Hepatocyte (in vitro differentiated cells): Measurements from ENCODE around the gene PCNP. TPM values are rescaled to one million over a fixed set of nuclear protein-coding genes. Genes with fewer than 3 reads are reported as not detected.
"Not testable (repeated sequence)": the region's sequence is repeated elsewhere in the genome, so short reads cannot be mapped to it uniquely, and the experiment has no call there.

Source experiments
- DNase-seq: peaks from one replicate; pipeline ENCODE4 v3.0.0-alpha.2; 2016; ENCODE audit warnings: low spot score
- H2AFZ ChIP-seq: fragments of 200-600 bp; sonication (generic); 2 replicates; pipeline ENCODE4 v1.6.0; 2016; ENCODE audit warnings: antibody characterized with exemption, mild to moderate bottlenecking
- H3K27ac ChIP-seq: fragments of 200-600 bp; sonication (generic); 2 replicates; pipeline ENCODE4 v1.5.1; 2016; ENCODE audit warnings: mild to moderate bottlenecking
- H3K27me3 ChIP-seq: fragments of 200-600 bp; sonication (generic); 2 replicates; pipeline ENCODE4 v1.6.1; 2016
- H3K36me3 ChIP-seq: fragments of 200-600 bp; sonication (generic); replicated peaks from 2 replicates; pipeline ENCODE4 v1.5.1; 2016; ENCODE audit warnings: low read depth; ENCODE audit not compliant: insufficient read depth
- H3K4me1 ChIP-seq: fragments of 200-600 bp; sonication (generic); 2 replicates; pipeline ENCODE4 v1.5.1; 2016; ENCODE audit warnings: mild to moderate bottlenecking, moderate library complexity; ENCODE audit not compliant: insufficient read depth
- H3K4me2 ChIP-seq: fragments of 200-600 bp; sonication (generic); 2 replicates; pipeline ENCODE4 v1.6.0; 2016
- H3K4me3 ChIP-seq: fragments of 200-600 bp; sonication (generic); 2 replicates; pipeline ENCODE4 v1.5.1; 2016; ENCODE audit warnings: mild to moderate bottlenecking
- H3K79me2 ChIP-seq: fragments of 200-600 bp; sonication (generic); 2 replicates; pipeline ENCODE4 v1.6.0; 2017; ENCODE audit warnings: mild to moderate bottlenecking
- H3K9me2 ChIP-seq: fragments of 200-600 bp; sonication (generic); replicated peaks from 2 replicates; pipeline ENCODE4 v1.6.0; 2017; ENCODE audit warnings: mild to moderate bottlenecking; ENCODE audit not compliant: insufficient read depth
- H3K9me3 ChIP-seq: fragments of 200-600 bp; sonication (generic); 2 replicates; pipeline ENCODE4 v1.5.1; 2016; ENCODE audit warnings: low read depth, mild to moderate bottlenecking
- H4K20me1 ChIP-seq: fragments of 200-600 bp; sonication (generic); 2 replicates; pipeline ENCODE4 v1.6.0; 2016; ENCODE audit warnings: mild to moderate bottlenecking; ENCODE audit not compliant: insufficient read depth, poor library complexity, severe bottlenecking
- CTCF ChIP-seq: fragments of 200-600 bp; sonication (generic); IDR thresholded peaks from 2 replicates; pipeline ENCODE4 v1.5.1; 2016; ENCODE audit warnings: antibody characterized with exemption, mild to moderate bottlenecking; ENCODE audit not compliant: poor library complexity
- EZH2 ChIP-seq: fragments of 200-600 bp; sonication (generic); IDR thresholded peaks from 2 replicates; pipeline ENCODE4 v1.6.1; 2016; ENCODE audit warnings: antibody characterized with exemption, mild to moderate bottlenecking, borderline replicate concordance
- EZH2phosphoT487 ChIP-seq: fragments of 200-600 bp; sonication (generic); IDR thresholded peaks from one replicate; pipeline ENCODE4 v1.6.1; 2018; ENCODE audit warnings: antibody characterized with exemption, mild to moderate bottlenecking, low read depth, moderate library complexity; ENCODE audit not compliant: unreplicated experiment, severe bottlenecking
- WGBS: methylation state at CpG from one replicate; pipeline ENCODE4 v1.1.6; 2016; ENCODE audit warnings: low lambda C conversion rate; ENCODE audit errors: missing lambda C conversion rate; 5-methylcytosine and 5-hydroxymethylcytosine counted together
- polyA plus RNA-seq: library from polyadenylated mRNA; unstranded; fragments of >200 nt; fragmentation: Nextera tagmentation; extraction: Ambion mirVana; gene quantifications from 2 replicates; pipeline ENCODE4 v1.2.1, GENCODE V29; 2016
- total RNA-seq: library from RNA; depleted of rRNA; stranded (reverse); fragments of >200 nt; gene quantifications from 2 replicates; pipeline ENCODE4 v1.2.3, GENCODE V29; 2014

The PCNP gene
- total and polyA plus RNA-seq, 2 experiments from 2014 or later: 86.4 to 133 TPM

DNA sequence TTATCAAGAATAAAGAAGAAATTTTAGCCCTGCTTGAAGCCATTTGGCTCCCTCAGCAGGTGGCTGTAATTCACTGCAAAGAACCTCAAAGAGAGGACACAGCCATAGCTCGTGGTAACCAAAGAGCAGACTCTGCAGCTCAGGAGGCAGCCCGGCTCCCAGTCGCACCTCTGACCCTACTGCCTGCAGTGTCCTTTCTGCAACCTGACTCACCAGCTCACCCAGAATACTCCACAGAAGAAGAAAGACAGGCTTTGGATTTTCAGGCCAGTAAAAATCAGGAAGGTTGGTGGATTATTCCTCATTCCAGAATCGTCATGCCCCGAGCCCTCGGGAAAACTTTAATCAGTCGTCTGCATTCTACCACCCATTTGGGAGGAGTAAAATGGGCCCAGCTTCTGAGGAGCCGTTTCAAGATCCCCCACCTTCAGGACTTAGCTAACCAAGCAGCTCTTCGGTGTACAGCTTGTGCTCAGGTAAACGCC is 64.3 kb downstream of the PCNP start:
- no peaks in the 10 kb centered on the region for H4K20me1 ChIP-seq
- no peaks in the 10 kb centered on the region for H3K9me2 ChIP-seq
- TF ChIP-seq CTCF (peak; percentile 22), EZH2 (no peak)
- 63% methylated on average over 10 of the region's 10 CpGs for WGBS
- H3K79me2 ChIP-seq: no peaks in the 10 kb centered on the region
- no peaks in the 10 kb centered on the region for H3K36me3 ChIP-seq
- no peaks in the 10 kb centered on the region for H3K27me3 ChIP-seq
- peak; percentile 31 for DNase-seq
- no peak overlapping the region for H2AFZ ChIP-seq
- no peak overlapping the region for H3K4me3 ChIP-seq
- H3K9me3 ChIP-seq: no peaks in the 10 kb centered on the region
- H3K27ac ChIP-seq: no peak overlapping the region
- H3K4me1 ChIP-seq: peaks cover 10% of the 10 kb centered on the region
- no peak overlapping the region for H3K4me2 ChIP-seq

DNA sequence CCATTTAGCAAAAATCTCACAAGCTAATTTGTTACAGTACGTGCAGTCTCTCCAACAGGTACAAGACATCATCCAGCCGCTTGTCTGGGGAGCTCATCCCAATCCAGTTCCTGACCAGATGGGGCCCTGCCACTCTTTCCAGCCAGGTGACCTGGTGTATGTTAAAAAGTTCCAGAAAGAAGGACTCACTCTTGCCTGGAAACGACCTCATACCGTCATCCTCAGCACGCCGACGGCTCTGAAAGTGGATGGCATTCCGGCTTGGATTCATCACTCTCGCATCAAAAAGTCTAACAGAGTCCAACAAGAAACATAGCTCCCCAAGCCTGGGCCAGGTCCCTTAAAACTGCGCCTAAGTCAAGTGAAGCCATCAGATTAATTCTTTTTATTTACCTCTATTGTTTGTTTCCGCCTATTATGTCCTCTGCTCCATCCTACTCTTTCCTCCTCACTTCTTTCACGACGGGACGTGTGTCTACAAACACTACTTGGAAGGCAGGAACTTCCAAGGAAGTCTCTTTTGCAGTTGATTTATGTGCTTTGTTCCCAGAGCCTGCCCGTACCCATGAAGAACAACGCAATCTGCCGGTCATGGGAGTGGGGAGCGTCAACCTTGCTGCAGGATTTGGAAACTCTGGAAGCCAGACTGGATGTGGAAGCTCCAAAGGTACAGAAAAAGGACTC is 65.4 kb downstream of the PCNP start:
- Histone ChIP-seq H3K36me3 (no peaks in the 10 kb centered on the region), H2AFZ (no peak overlapping the region), H3K27me3 (no peaks in the 10 kb centered on the region), H3K4me1 (peaks cover 10% of the 10 kb centered on the region), H4K20me1 (no peaks in the 10 kb centered on the region), H3K79me2 (no peaks in the 10 kb centered on the region), H3K4me3 (no peak overlapping the region), H3K9me2 (no peaks in the 10 kb centered on the region), H3K9me3 (no peaks in the 10 kb centered on the region), H3K4me2 (no peak overlapping the region), H3K27ac (no peak overlapping the region)
- WGBS: 86% methylated on average over 18 of the region's 18 CpGs
- TF ChIP-seq EZH2phosphoT487 (no peak), CTCF (no peak), EZH2 (no peak)
- no peak for DNase-seq

DNA sequence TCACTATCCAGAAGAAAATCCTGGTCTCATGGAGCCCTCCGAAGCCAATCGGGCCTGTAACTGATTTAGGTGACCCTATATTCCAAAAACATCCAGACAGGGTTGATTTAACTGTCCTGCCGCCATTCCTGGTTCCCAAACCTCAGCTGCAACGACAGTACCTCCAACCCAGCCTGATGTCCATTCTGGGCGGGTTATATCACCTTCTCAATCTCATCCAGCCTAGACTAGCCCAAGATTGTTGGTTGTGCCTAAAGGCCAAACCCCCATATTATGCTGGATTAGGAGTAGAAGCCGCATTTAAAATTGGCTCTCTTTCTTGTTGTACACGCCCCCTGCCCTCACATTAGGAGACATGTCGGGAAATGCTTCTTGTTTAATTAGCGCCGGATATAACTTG is 66.3 kb downstream of the PCNP start:
- peaks cover 10% of the 10 kb centered on the region for H3K4me1 ChIP-seq
- H3K27me3 ChIP-seq: no peaks in the 10 kb centered on the region
- H3K9me2 ChIP-seq: no peaks in the 10 kb centered on the region
- no peaks in the 10 kb centered on the region for H3K79me2 ChIP-seq
- no peak overlapping the region for H3K4me3 ChIP-seq
- H2AFZ ChIP-seq: no peak overlapping the region
- DNase-seq: no peak
- H3K27ac ChIP-seq: no peak overlapping the region
- TF ChIP-seq EZH2phosphoT487: no peak
- no peak for TF ChIP-seq EZH2
- TF ChIP-seq CTCF: no peak
- no peaks in the 10 kb centered on the region for H3K36me3 ChIP-seq
- WGBS: 94% methylated on average over 9 of the region's 10 CpGs
- no peaks in the 10 kb centered on the region for H3K9me3 ChIP-seq
- H4K20me1 ChIP-seq: no peaks in the 10 kb centered on the region
- no peak overlapping the region for H3K4me2 ChIP-seq

GRCh38 chr3:101641397-101642115 is 67.6 kb downstream of the PCNP start:
- 19% methylated on average over 14 of the region's 14 CpGs for WGBS
- not testable (repeated sequence) for H3K4me3 ChIP-seq, H3K27ac ChIP-seq, H4K20me1 ChIP-seq, H3K9me3 ChIP-seq, H3K36me3 ChIP-seq, H3K79me2 ChIP-seq, H3K9me2 ChIP-seq, H3K27me3 ChIP-seq, DNase-seq
- Histone ChIP-seq H3K4me2 (peak overlapping the region; percentile 39), H3K4me1 (peaks cover 10% of the 10 kb centered on the region), H2AFZ (peak overlapping the region; percentile 56)
